ENCODE measurements around the gene MLANA. TPM values are rescaled to one million over a fixed set of nuclear protein-coding genes. Genes with fewer than 3 reads are reported as not detected.

MLANA gene
- polyA plus RNA-seq, 3 donors = not detected

DNA sequence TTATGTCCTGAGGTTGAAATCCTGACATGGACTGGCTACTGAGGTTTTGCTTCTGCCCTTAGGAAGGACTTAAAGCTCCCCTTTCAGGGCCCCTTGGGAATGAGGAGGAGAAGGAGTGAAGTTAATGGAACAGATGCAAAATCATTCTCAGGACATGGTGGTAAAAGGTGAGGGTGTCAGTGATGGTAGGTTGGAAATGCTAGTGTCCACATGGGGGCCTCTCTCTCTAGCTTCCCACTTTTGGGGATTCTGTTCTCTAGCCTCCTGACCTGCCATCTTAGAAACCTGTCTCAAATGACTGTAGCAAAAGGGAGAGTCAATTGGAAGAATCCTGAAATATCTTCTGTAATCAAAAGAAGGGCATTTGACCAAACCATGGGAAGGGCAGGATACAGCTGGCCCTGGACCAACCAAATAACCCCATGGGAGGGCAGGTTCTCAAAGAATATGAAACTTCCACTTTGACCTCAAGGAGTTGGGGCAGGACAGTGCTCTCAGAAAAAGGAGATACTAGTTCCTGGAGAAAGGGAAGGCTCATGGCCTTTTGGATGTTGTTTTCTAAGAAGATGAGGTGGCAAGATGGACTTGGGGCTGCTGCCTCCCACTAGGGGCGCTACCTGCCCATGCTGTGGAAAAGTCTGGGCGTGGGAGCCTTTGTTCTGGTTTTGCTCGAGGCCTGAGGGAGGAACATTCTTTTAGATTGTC is 21.2 kb upstream of the MLANA start:
- Mint-ChIP-seq H3K27ac (no peak overlapping the region), H3K36me3 (peaks cover 0 to 1% of the 10 kb centered on the region in 2 donors), H3K9me3 (peaks cover 0 to 4% (median 0%) of the 10 kb centered on the region in 7 donors), H3K4me3 (no peak overlapping the region), H3K4me1 (no peaks in the 10 kb centered on the region), H3K27me3 (ENCODE audit: low read depth in 3 of 3) (peaks cover 0 to 2% (median 0%) of the 10 kb centered on the region in 3 donors)
- no peaks in the 10 kb centered on the region for H3K4me1 ChIP-seq (ENCODE audit: control insufficient read depth in 1 of 2, insufficient read depth in 2 of 2, low read length in 2 of 2)
- no peak overlapping the region for H3K27ac ChIP-seq (ENCODE audit: low read depth in 1 of 2, low read length in 2 of 2)
- intact Hi-C loops (cut with micrococcal nuclease) = no loop called here
- H4K20me1 ChIP-seq (ENCODE audit: insufficient read depth, low read length) = no peaks in the 10 kb centered on the region
- H3K36me3 ChIP-seq (replicated peaks in 1 of 2; ENCODE audit: control insufficient read depth in 1 of 2, insufficient read depth in 2 of 2, low read length in 2 of 2) = no peaks in the 10 kb centered on the region
- H3K79me2 ChIP-seq (ENCODE audit: insufficient read depth, low read length) = no peaks in the 10 kb centered on the region
- 86% methylated on average over 2 of the region's 3 CpGs for WGBS (ENCODE audit: insufficient coverage)
- TF ChIP-seq, protein P1, sequence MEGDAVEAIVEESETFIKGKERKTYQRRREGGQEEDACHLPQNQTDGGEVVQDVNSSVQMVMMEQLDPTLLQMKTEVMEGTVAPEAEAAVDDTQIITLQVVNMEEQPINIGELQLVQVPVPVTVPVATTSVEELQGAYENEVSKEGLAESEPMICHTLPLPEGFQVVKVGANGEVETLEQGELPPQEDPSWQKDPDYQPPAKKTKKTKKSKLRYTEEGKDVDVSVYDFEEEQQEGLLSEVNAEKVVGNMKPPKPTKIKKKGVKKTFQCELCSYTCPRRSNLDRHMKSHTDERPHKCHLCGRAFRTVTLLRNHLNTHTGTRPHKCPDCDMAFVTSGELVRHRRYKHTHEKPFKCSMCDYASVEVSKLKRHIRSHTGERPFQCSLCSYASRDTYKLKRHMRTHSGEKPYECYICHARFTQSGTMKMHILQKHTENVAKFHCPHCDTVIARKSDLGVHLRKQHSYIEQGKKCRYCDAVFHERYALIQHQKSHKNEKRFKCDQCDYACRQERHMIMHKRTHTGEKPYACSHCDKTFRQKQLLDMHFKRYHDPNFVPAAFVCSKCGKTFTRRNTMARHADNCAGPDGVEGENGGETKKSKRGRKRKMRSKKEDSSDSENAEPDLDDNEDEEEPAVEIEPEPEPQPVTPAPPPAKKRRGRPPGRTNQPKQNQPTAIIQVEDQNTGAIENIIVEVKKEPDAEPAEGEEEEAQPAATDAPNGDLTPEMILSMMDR (IDR thresholded peaks at IDR 0.05) = no peak
- no peak for DNase-seq
- H3K9ac ChIP-seq (ENCODE audit: insufficient read depth, low read length, poor library complexity, severe bottlenecking) = no peak overlapping the region
- H3K4me3 ChIP-seq (replicated peaks in 1 of 3; ENCODE audit: low read depth in 2 of 3, low read length in 3 of 3) = no peak overlapping the region
- H2AFZ ChIP-seq (ENCODE audit: insufficient read depth, low read depth, low read length, poor library complexity, severe bottlenecking) = no peak overlapping the region
- H3K9me3 ChIP-seq (replicated peaks in 1 of 2; ENCODE audit: control insufficient read depth in 1 of 2, insufficient read depth in 1 of 2, low read length in 2 of 2) = no peaks in the 10 kb centered on the region
- H3K4me2 ChIP-seq (replicated peaks; ENCODE audit: extremely low read depth, low read length, poor library complexity, severe bottlenecking) = no peak overlapping the region
- no peaks in the 10 kb centered on the region for H3K27me3 ChIP-seq (ENCODE audit: control insufficient read depth in 2 of 2, insufficient read depth in 2 of 2, low read length in 2 of 2)

GRCh38 chr9:5870020-5870339 is 20.7 kb upstream of the MLANA start:
- Mint-ChIP-seq H3K36me3 (peaks cover 0 to 1% of the 10 kb centered on the region in 2 donors), H3K4me3 (no peak overlapping the region), H3K4me1 (no peaks in the 10 kb centered on the region), H3K27ac (no peak overlapping the region), H3K9me3 (peaks cover 0 to 4% (median 0%) of the 10 kb centered on the region in 7 donors), H3K27me3 (ENCODE audit: low read depth in 3 of 3) (peaks cover 0 to 2% (median 0%) of the 10 kb centered on the region in 3 donors)
- Histone ChIP-seq H3K4me3 (replicated peaks in 1 of 3; ENCODE audit: low read depth in 2 of 3, low read length in 3 of 3) (no peak overlapping the region), H4K20me1 (ENCODE audit: insufficient read depth, low read length) (no peaks in the 10 kb centered on the region), H2AFZ (ENCODE audit: insufficient read depth, low read depth, low read length, poor library complexity, severe bottlenecking) (no peak overlapping the region), H3K9me3 (replicated peaks in 1 of 2; ENCODE audit: control insufficient read depth in 1 of 2, insufficient read depth in 1 of 2, low read length in 2 of 2) (no peaks in the 10 kb centered on the region), H3K27ac (ENCODE audit: low read depth in 1 of 2, low read length in 2 of 2) (no peak overlapping the region), H3K79me2 (ENCODE audit: insufficient read depth, low read length) (no peaks in the 10 kb centered on the region), H3K4me2 (replicated peaks; ENCODE audit: extremely low read depth, low read length, poor library complexity, severe bottlenecking) (no peak overlapping the region), H3K4me1 (ENCODE audit: control insufficient read depth in 1 of 2, insufficient read depth in 2 of 2, low read length in 2 of 2) (no peaks in the 10 kb centered on the region), H3K36me3 (replicated peaks in 1 of 2; ENCODE audit: control insufficient read depth in 1 of 2, insufficient read depth in 2 of 2, low read length in 2 of 2) (no peaks in the 10 kb centered on the region), H3K9ac (ENCODE audit: insufficient read depth, low read length, poor library complexity, severe bottlenecking) (no peak overlapping the region), H3K27me3 (ENCODE audit: control insufficient read depth in 2 of 2, insufficient read depth in 2 of 2, low read length in 2 of 2) (no peaks in the 10 kb centered on the region)
- WGBS (ENCODE audit: insufficient coverage) = 71% methylated on average over 1 of the region's 2 CpGs
- DNase-seq = no peak
- intact Hi-C loops (cut with micrococcal nuclease) = no loop called here
- TF ChIP-seq, protein P1 (IDR thresholded peaks at IDR 0.05) = no peak
